ENCODE measurements around the gene FBXL5. TPM values are rescaled to one million over a fixed set of nuclear protein-coding genes. Genes with fewer than 3 reads are reported as not detected.

The FBXL5 gene
- total and polyA plus RNA-seq, 2 donors (not counting 1 experiment from before 2014, with no cell fraction given) = 52.9 to 131 TPM

DNA sequence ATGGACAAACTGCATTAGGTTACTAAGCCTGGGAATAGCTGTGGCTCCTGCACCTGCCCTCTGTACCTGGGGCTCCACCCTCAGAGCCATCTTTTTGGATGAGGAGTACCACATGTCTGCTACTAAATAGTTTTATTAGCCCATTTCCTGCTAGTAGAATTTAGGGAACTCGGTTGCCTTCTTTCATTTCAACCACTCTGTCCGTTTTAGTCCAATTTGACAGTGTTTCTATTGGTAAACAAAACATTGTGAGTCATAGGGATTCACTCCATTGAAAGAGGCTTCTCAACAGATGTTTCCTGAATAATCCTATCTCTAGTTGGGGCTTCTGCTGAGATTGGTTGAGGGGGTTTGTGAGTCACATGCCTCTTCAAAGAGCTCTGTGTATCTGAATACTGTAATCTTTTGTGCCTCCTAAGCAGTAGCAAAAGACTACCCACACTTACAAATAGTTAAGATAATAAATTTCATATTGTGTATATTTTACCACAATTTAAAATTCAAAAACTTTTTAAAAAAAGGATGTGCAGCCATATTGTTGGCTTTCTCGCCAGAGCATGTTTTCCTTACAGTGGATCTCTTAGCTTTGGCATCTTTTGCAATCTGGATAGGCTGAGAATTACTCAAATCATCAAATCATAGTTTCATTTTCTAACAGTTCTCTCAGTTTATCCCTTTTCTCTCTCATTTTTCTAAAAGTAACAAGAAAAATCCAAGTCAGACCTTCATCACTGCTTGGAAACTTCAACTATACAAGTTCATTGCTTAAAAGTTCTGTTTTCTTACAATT is 36.4 kb upstream of the FBXL5 start:
- Histone ChIP-seq H3K27ac (ENCODE audit: insufficient read depth, low read length) (peak overlapping the region; percentile 61), H3K4me3 (replicated peaks in 1 of 4; ENCODE audit: control extremely low read depth in 1 of 4, insufficient read depth in 1 of 4, low read depth in 3 of 4, low read length in 4 of 4) (no peak overlapping the region), H2AFZ (ENCODE audit: low read length) (no peak overlapping the region), H3K9ac (ENCODE audit: insufficient read depth, low read length) (no peak overlapping the region), H3K36me3 (ENCODE audit: control insufficient read depth, insufficient read depth, low read length) (no peaks in the 10 kb centered on the region), H4K20me1 (ENCODE audit: control insufficient read depth, extremely low read depth, insufficient read depth, low read length) (no peaks in the 10 kb centered on the region), H3K9me3 (ENCODE audit: control insufficient read depth, insufficient read depth, low read depth, low read length) (no peaks in the 10 kb centered on the region), H3K4me2 (ENCODE audit: extremely low read depth, insufficient read depth, low read length) (peak overlapping the region; percentile 41), H3K27me3 (ENCODE audit: control insufficient read depth, insufficient read depth, low read length) (no peaks in the 10 kb centered on the region), H3K79me2 (ENCODE audit: control insufficient read depth, insufficient read depth, low read length) (no peaks in the 10 kb centered on the region), H3K4me1 (ENCODE audit: control insufficient read depth, extremely low read depth, insufficient read depth, low read length) (peaks cover 24% of the 10 kb centered on the region)
- no peak for TF ChIP-seq EZH2 (IDR thresholded peaks at IDR 0.05; ENCODE audit: low read length, missing control alignments)
- TF ChIP-seq, protein P1, sequence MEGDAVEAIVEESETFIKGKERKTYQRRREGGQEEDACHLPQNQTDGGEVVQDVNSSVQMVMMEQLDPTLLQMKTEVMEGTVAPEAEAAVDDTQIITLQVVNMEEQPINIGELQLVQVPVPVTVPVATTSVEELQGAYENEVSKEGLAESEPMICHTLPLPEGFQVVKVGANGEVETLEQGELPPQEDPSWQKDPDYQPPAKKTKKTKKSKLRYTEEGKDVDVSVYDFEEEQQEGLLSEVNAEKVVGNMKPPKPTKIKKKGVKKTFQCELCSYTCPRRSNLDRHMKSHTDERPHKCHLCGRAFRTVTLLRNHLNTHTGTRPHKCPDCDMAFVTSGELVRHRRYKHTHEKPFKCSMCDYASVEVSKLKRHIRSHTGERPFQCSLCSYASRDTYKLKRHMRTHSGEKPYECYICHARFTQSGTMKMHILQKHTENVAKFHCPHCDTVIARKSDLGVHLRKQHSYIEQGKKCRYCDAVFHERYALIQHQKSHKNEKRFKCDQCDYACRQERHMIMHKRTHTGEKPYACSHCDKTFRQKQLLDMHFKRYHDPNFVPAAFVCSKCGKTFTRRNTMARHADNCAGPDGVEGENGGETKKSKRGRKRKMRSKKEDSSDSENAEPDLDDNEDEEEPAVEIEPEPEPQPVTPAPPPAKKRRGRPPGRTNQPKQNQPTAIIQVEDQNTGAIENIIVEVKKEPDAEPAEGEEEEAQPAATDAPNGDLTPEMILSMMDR (conservative IDR thresholded peaks at IDR 0.05 in 1 of 2, IDR thresholded peaks at IDR 0.05 in 1 of 2; ENCODE audit: low read depth in 1 of 2, low read length in 2 of 2) = no peak
- DNase-seq (ENCODE audit: low read depth in 2 of 2) = peak in 1 of 2 donors; percentile 75

DNA sequence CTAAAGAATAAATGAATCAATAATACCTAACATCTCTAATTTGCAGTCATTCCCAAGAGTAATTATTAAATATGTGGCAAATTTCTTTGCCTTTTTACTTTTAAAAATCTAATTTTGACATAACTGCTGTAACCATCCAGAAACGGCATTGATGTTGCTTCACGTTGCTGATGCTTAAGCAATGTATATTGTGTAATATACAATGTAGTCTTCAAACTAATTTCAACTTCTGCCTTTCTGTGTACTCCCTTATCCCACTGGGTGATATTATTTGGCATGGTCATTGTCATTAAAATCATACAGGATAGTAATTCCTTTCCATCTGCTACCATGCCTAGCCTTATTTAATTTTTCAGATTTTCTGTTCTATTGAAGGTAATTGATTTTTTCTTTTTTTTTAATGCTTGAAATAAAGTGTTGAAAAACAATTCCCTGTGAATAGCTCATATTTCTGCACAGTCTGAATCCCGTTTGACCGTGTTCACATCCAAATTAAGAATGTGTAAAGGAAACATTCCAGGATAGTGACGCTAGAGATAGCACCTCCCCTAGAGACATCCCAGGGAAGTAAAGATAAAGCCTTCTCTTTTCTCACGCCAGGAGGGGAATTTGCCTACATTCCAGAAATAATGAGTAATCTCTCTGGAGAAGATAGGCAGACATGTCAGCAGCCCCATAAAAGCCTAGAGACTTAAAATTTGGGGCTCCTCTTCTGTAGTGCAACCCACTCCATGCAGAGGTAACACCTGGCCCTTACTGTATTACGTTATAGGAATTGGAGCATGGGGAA is 35.1 kb upstream of the FBXL5 start:
- H3K27ac ChIP-seq (ENCODE audit: insufficient read depth, low read length) = peak overlapping the region; percentile 61
- H2AFZ ChIP-seq (ENCODE audit: low read length) = no peak overlapping the region
- H3K4me1 ChIP-seq (ENCODE audit: control insufficient read depth, extremely low read depth, insufficient read depth, low read length) = peaks cover 18% of the 10 kb centered on the region
- H3K36me3 ChIP-seq (ENCODE audit: control insufficient read depth, insufficient read depth, low read length) = peaks cover 3% of the 10 kb centered on the region
- no peak overlapping the region for H3K9ac ChIP-seq (ENCODE audit: insufficient read depth, low read length)
- no peak overlapping the region for H3K4me3 ChIP-seq (replicated peaks in 1 of 4; ENCODE audit: control extremely low read depth in 1 of 4, insufficient read depth in 1 of 4, low read depth in 3 of 4, low read length in 4 of 4)
- DNase-seq (ENCODE audit: low read depth in 2 of 2) = peak; percentile 64 to 98
- peak overlapping the region; percentile 21 for H3K4me2 ChIP-seq (ENCODE audit: extremely low read depth, insufficient read depth, low read length)
- H3K9me3 ChIP-seq (ENCODE audit: control insufficient read depth, insufficient read depth, low read depth, low read length) = no peaks in the 10 kb centered on the region
- peaks cover 5% of the 10 kb centered on the region for H3K79me2 ChIP-seq (ENCODE audit: control insufficient read depth, insufficient read depth, low read length)
- no peaks in the 10 kb centered on the region for H3K27me3 ChIP-seq (ENCODE audit: control insufficient read depth, insufficient read depth, low read length)
- H4K20me1 ChIP-seq (ENCODE audit: control insufficient read depth, extremely low read depth, insufficient read depth, low read length) = no peaks in the 10 kb centered on the region
- TF ChIP-seq EZH2 (IDR thresholded peaks at IDR 0.05; ENCODE audit: low read length, missing control alignments) = no peak
- TF ChIP-seq, protein P1 (conservative IDR thresholded peaks at IDR 0.05 in 1 of 2, IDR thresholded peaks at IDR 0.05 in 1 of 2; ENCODE audit: low read depth in 1 of 2, low read length in 2 of 2) = no peak

DNA sequence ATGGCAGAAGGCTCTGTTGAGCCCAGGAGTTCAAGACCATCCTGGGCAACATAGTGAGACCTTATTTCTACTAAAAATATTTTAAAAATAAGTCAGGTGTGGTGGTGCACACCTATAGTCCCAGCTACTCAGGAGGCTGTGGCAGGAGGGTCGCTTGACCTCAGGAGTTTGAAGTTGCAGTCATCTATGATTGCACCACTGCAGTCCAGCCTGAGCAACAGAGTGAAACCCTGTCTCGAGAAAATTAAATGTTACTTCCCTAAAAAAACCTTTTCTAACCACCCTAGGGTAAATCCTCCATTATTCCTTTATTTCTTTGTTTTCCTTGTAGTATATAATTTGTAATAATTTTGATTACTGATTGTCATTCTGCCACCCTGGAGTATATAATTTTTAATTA is 34.4 kb upstream of the FBXL5 start:
- H3K27me3 ChIP-seq (ENCODE audit: control insufficient read depth, insufficient read depth, low read length) = no peaks in the 10 kb centered on the region
- no peak overlapping the region for H3K9ac ChIP-seq (ENCODE audit: insufficient read depth, low read length)
- DNase-seq (ENCODE audit: low read depth in 2 of 2) = peak in 1 of 2 donors; percentile 49
- H3K27ac ChIP-seq (ENCODE audit: insufficient read depth, low read length) = peak overlapping the region; percentile 52
- no peak overlapping the region for H3K4me3 ChIP-seq (replicated peaks in 1 of 4; ENCODE audit: control extremely low read depth in 1 of 4, insufficient read depth in 1 of 4, low read depth in 3 of 4, low read length in 4 of 4)
- H4K20me1 ChIP-seq (ENCODE audit: control insufficient read depth, extremely low read depth, insufficient read depth, low read length) = no peaks in the 10 kb centered on the region
- H3K4me1 ChIP-seq (ENCODE audit: control insufficient read depth, extremely low read depth, insufficient read depth, low read length) = peaks cover 17% of the 10 kb centered on the region
- TF ChIP-seq, protein P1 (conservative IDR thresholded peaks at IDR 0.05 in 1 of 2, IDR thresholded peaks at IDR 0.05 in 1 of 2; ENCODE audit: low read depth in 1 of 2, low read length in 2 of 2) = no peak
- no peak for TF ChIP-seq EZH2 (IDR thresholded peaks at IDR 0.05; ENCODE audit: low read length, missing control alignments)
- no peak overlapping the region for H3K4me2 ChIP-seq (ENCODE audit: extremely low read depth, insufficient read depth, low read length)
- H3K36me3 ChIP-seq (ENCODE audit: control insufficient read depth, insufficient read depth, low read length) = peaks cover 3% of the 10 kb centered on the region
- no peak overlapping the region for H2AFZ ChIP-seq (ENCODE audit: low read length)
- H3K9me3 ChIP-seq (ENCODE audit: control insufficient read depth, insufficient read depth, low read depth, low read length) = no peaks in the 10 kb centered on the region
- peaks cover 12% of the 10 kb centered on the region for H3K79me2 ChIP-seq (ENCODE audit: control insufficient read depth, insufficient read depth, low read length)

Measured in fibroblast of lung (primary cell).